H1 (cell line): Measurements from ENCODE around the gene SSBP3.

Experiments used
- TEAD4 ChIP-seq: IDR thresholded peaks from 2 replicates; pipeline ENCODE4 v1.6.1; 2012; ENCODE audit warnings: low read depth, low read length, inconsistent platforms, mixed read lengths
- ZNF274 ChIP-seq: IDR thresholded peaks from 2 replicates; pipeline ENCODE4 v1.7.0; 2012; ENCODE audit warnings: low read length, borderline replicate concordance; ENCODE audit errors: extremely low read depth

- TF ChIP-seq ZNF274: no peak
- no peak for TF ChIP-seq TEAD4
Observed at GRCh38 chr1:54404939-54405897, 976 bp downstream of the SSBP3 start.
